IMR-90 (cell line): ENCODE results near the gene METRNL.

ENCODE experiments used
- BHLHE40 ChIP-seq: fragments of 150-350 bp; IDR thresholded peaks from 2 replicates; pipeline ENCODE4 v1.6.1; 2016; ENCODE audit warnings: mild to moderate bottlenecking, low read depth, low read length
- CEBPB ChIP-seq: IDR thresholded peaks from 2 replicates; pipeline ENCODE4 v1.6.1; 2012; ENCODE audit warnings: low read depth, low read length, improper control_type of control experiment
- CTCF ChIP-seq: conservative IDR thresholded peaks from 2 replicates; pipeline ENCODE4 v1.5.1; 2012; ENCODE audit warnings: mild to moderate bottlenecking, low read depth, low read length, improper control_type of control experiment
- ELK1 ChIP-seq: fragments of 150-350 bp; IDR thresholded peaks from 2 replicates; pipeline ENCODE4 v1.6.1; 2016; ENCODE audit warnings: low read depth, mild to moderate bottlenecking, low read length, moderate library complexity, borderline replicate concordance
- FOS ChIP-seq: fragments of 150-350 bp; IDR thresholded peaks from 2 replicates; pipeline ENCODE4 v1.6.1; 2016; ENCODE audit warnings: low read depth, low read length
- MAFK ChIP-seq: IDR thresholded peaks from 2 replicates; pipeline ENCODE4 v1.6.1; 2012; ENCODE audit warnings: low read depth, low read length, improper control_type of control experiment
- MAZ ChIP-seq: IDR thresholded peaks from 2 replicates; pipeline ENCODE4 v1.6.1; 2012; ENCODE audit warnings: low read depth, mild to moderate bottlenecking, low read length, improper control_type of control experiment, moderate library complexity, borderline replicate concordance
- POLR2A ChIP-seq: IDR thresholded peaks from 2 replicates; pipeline ENCODE4 v1.6.1; 2012; ENCODE audit warnings: mild to moderate bottlenecking, low read depth, low read length
- RAD21 ChIP-seq: IDR thresholded peaks from 2 replicates; pipeline ENCODE4 v1.6.1; 2012; ENCODE audit warnings: low read length, improper control_type of control experiment
- RCOR1 ChIP-seq: IDR thresholded peaks from 2 replicates; pipeline ENCODE4 v1.6.1; 2012; ENCODE audit warnings: mild to moderate bottlenecking, low read length, improper control_type of control experiment; ENCODE audit not compliant: insufficient replicate concordance
- RFX5 ChIP-seq: IDR thresholded peaks from 2 replicates; pipeline ENCODE4 v1.8.0; 2012; ENCODE audit warnings: low read depth, mild to moderate bottlenecking, low read length, moderate library complexity
- USF2 ChIP-seq: fragments of 150-350 bp; IDR thresholded peaks from 2 replicates; pipeline ENCODE4 v1.6.1; 2017; ENCODE audit warnings: mild to moderate bottlenecking, antibody characterized with exemption, low read length, low read depth

- TF ChIP-seq CTCF (no peak), CEBPB (no peak), RAD21 (no peak), POLR2A (no peak), ELK1 (no peak), RCOR1 (no peak), BHLHE40 (no peak), USF2 (no peak), FOS (no peak), MAZ (no peak), RFX5 (no peak), MAFK (no peak)
Observed at GRCh38 chr17:83113381-83113780, 34.0 kb downstream of the METRNL start.
